ENCODE measurements around the gene GNL1.
A peak's percentile ranks its signal among the peaks of the same experiment; 100 is the strongest.
"Not testable (repeated sequence)": the region's sequence is repeated elsewhere in the genome, so short reads cannot be mapped to it uniquely, and the experiment has no call there.

The GNL1 gene, protein sequence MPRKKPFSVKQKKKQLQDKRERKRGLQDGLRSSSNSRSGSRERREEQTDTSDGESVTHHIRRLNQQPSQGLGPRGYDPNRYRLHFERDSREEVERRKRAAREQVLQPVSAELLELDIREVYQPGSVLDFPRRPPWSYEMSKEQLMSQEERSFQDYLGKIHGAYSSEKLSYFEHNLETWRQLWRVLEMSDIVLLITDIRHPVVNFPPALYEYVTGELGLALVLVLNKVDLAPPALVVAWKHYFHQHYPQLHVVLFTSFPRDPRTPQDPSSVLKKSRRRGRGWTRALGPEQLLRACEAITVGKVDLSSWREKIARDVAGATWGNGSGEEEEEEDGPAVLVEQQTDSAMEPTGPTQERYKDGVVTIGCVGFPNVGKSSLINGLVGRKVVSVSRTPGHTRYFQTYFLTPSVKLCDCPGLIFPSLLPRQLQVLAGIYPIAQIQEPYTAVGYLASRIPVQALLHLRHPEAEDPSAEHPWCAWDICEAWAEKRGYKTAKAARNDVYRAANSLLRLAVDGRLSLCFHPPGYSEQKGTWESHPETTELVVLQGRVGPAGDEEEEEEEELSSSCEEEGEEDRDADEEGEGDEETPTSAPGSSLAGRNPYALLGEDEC

GRCh38 chr6:30556066-30556905, at the start of gene GNL1:
GNL1 (minus strand) TSS chr6:30556489; CDS start chr6:30556203, 286 bp downstream.
- peak; percentile 35 for DNase-seq

GRCh38 chr6:30603961-30604360, 47.7 kb upstream of the GNL1 start:
- DNase-seq, result no peak

DNA sequence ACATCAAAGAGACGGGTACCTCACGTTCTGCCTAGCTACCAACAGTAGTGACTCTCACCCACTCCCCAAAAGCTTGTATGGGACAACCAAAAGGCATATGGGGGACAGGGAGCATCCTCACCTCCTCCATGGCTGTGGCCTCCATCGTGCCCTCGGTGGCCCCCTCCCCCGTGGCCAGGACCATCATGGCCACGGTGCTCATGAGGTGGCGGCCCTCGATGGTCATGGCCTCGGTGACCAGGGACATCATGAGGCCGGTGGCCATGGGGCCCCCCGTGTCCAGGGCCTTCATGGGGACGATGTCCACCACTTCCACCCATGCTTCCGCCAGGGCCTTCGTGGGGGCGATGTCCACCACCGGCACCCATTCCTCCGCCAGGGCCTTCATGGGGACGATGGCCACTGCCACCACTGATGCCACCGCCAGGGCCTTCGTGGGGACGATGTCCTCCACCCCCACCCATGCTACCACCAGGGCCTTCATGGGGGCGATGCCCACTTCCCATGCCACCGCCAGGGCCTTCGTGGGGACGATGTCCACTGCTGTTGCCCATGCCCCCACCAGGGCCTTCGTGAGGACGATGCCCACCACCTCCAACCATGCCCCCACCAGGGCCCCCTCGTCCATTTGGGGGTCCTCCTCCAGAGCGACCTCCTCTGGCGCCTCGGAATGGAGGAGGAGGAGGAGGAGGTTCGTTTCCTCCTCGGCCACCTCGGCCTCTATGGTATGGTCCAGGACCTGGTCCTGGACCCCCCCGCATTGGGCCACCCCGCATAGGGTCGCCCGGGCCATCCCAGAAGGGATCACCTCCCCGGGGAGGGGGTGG, 45.7 kb upstream of the GNL1 start:
- DNase-seq, result no peak

- no peak for DNase-seq
These were observed 45.1 kb upstream of the GNL1 start for GRCh38 chr6:30601436-30601814.

- DNase-seq, result no peak
These were observed 44.2 kb upstream of the GNL1 start for GRCh38 chr6:30600451-30600961.

DNA sequence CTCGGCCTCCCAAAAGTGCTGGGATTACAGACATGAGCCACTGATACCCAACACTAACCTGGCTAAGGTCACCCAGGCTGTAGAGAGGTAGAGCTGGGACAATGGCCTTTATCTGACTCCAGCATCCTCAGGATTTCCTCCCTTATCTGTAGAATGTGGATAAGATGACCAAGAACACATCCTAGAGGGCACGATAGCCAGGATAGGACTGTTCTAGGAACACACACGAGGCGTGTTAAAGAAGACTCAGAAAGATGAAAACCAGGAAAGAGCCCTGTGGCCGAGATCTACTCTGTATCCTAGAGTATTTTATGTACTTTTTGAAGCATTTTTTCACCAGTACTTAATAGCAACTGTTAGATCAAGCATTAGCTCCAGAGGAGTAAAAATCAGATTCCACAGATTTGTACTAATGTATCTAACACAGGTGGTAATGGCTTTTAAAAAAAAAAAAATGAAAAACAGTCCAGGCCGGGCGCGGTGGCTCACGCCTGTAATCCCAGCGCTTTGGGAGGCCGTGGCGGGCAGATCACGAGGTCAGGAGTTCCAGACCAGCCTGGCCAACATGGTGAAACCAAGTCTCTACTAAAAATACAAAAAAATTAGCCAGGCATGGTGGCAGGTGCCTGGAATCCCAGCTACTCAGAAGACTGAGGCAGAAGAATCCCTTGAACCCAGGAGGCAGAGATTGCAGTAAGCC, 43.5 kb upstream of the GNL1 start:
- DNase-seq, result no peak

GRCh38 chr6:30598912-30599624, 42.8 kb upstream of the GNL1 start:
- DNase-seq, result no peak

DNA sequence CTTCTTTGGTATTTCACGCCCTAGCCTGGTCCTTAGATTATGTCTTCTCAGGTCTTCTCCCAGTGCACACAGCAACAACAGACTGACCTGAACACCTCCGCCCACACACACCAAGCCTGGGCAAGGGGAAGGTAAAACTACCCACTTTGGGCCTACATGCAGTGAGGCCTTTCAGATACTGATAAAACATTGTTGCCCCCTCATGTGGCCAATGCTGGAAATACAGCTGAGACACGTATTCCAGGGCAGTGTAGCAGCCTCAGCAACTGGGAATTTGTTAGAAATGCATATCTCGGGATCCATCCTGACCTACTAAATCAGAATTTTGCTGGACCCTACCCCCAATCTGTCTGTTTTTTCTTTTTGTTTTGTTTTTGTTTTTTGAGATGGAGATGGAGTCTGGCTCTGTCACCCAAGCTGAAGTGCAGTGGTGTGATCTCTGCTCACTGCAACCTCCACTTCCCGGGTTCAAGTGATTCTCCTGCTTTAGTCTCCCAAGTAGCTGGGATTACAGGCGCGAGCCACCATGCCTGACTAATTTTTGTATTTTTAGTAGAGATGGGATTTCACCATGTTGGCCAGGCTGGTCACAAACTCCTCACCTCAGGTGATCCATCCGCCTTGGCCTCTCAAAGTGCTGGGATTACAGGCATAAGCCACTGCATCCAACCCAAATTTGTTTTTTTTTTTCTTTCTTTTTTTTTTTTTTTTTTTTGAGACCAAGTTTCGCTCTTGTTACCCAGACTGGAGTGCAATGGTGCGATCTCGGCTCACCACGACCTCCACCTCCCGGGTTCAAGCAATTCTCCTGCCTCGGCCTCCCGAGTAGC, 41.2 kb upstream of the GNL1 start:
- not testable (repeated sequence) for DNase-seq

DNA sequence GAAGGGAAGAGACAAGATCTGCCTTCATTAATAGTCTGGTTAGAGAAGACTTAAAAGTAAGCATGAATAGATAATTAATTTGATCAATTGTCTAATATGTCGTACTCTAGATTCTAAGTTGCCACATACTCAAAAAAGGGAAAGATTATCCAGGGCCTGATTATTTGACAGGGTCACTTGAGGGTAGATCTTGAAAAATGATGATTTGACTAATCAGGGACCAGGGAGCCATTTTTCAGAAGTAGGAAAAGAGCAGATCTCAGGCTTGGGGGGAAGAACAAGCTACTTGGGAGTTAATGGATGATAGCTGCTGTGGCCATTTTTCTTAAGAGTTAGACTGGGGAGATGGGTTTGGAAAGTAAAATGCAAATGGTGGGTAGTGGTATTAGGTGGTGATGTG, 36.0 kb upstream of the GNL1 start:
- DNase-seq, result no peak

DNA sequence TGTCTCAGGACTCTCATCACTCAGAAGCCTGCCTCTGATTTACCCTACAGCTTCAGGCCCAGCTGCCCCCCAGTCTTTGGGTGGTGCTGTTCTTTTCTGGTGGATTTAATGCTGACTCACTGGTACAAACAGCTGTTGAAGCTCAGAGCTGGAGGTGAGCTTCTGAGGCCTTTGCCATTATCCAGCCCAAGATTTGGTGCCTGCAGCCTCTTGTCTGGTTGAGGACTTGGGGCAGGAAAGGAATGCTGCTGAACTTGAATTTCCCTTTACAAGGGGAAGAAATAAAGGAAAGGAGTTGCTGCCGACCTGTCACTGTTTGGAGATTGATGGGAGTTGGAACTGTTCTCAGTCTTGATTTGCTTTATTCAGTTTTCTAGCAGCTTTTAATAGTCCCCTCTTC, 34.7 kb upstream of the GNL1 start:
- no peak for DNase-seq

GRCh38 chr6:30590509-30590908, 34.2 kb upstream of the GNL1 start:
- no peak for DNase-seq

DNA sequence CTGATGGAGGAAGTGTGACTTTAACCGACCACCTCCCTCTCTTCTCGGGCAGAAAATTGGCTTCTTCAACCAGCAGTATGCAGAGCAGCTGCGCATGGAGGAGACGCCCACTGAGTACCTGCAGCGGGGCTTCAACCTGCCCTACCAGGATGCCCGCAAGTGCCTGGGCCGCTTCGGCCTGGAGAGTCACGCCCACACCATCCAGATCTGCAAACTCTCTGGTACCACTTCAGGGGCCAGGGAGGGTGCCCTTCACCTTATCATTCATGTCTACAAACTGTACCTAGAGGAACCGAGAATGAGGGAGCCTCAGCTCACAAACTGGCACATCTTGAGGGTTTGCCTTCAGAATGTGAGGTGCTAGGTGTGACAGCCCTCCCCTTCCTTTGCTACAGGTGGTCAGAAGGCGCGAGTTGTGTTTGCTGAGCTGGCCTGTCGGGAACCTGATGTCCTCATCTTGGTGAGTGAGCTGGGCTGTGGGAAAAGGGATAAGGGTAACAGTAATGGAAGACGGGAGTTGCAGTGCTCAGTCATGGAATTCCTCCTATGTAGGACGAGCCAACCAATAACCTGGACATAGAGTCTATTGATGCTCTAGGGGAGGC, 33.6 kb upstream of the GNL1 start:
- no peak for DNase-seq

GRCh38 chr6:30583921-30584320, 27.6 kb upstream of the GNL1 start:
- DNase-seq, result no peak

DNA sequence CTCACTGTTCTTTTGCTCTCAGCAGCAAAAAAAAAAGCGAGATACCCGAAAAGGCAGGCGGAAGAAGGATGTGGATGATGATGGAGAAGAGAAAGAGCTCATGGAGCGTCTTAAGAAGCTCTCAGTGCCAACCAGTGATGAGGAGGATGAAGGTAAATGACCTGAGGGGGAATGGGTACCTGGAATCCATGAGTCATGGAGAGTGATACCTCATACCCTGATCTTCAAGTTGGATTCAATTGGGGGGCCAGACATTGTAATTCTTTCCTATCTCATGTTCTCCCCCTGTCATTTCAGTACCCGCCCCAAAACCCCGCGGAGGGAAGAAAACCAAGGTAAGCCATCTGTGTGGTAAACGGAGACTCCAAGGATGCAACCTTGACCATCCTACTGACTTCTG, 21.8 kb upstream of the GNL1 start:
- DNase-seq, result no peak

DNA sequence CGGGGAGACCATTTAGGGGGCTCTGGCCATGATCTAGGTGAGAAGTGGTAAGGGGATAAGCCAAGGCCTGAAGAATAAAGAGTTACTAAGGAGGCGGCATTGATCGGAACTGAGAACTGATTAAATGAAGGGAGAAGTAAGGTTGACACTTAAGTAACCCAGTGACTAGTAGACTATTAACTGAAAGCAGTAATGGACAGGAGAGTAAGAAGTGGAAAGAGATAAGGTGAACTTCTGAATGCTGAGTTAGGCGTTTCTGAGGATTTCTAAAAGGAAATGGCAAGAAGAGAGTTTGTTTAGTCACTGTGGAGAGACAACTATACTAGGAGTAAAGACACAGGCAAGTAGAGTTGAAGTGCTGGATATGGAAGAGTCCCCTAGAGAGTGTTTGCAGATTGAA, 16.8 kb upstream of the GNL1 start:
- DNase-seq, result no peak

DNA sequence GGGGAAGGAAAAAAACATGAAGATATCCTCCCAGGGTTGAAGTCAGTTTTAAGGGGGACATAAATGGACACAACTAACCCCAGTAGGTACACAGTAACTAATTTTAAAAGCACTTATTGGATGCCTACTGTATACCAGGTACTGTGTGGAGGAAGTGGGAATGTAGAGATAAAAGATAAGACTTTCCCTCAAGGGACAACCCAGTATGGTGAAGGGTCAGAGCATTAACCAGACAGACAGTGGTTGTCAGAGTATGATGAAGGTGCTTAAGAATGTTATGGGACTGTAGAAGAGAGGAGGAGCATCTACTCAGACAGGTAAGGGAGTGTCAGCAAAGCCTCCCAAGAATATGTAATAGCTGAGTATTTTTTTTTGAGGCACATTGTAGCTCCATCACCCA, 15.9 kb upstream of the GNL1 start:
- DNase-seq, result no peak

DNA sequence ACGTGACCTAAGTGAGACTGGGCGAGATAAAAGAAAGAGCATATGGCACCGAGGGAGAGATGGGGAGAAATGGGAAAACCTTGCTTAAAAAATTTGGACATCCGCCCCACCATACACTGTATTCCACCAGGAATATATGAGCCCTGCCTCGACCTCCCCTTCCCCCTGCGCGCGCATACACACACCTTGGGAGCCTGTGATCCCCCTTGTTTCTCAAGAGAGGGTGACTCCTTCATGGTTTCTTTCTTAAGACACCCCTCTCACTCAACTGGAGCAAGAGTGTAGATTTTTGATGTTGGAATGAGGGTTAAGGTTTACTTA, 15.4 kb upstream of the GNL1 start:
- DNase-seq, result no peak

GRCh38 chr6:30571075-30571761, 14.9 kb upstream of the GNL1 start, which contains the start of gene ABCF1:
ABCF1 (plus strand) TSS chr6:30571442; CDS start chr6:30571488, 46 bp downstream.
- peak; percentile 70 for DNase-seq

- DNase-seq, result no peak
These were observed 14.4 kb upstream of the GNL1 start for GRCh38 chr6:30570740-30571074.

Measured in NCI-H1417 treated with DMSO at 0.1 percent for 48 hours (cell line).